GM10847 (cell line): ENCODE data around the gene MAGEA9B.
"Not testable (repeated sequence)": the region's sequence is repeated elsewhere in the genome, so short reads cannot be mapped to it uniquely, and the experiment has no call there.

ENCODE experiments used
- POLR2A ChIP-seq: IDR thresholded peaks from 2 replicates; pipeline ENCODE4 v1.6.1; 2011; ENCODE audit not compliant: insufficient read length; ENCODE audit errors: extremely low read depth

Gene MAGEA9B

GRCh38 chrX:149587359-149587758, at the start of gene MAGEA9B:
Gene MAGEA9B, minus strand, starts transcription at chrX:149587459. Its CDS starts 4,280 bp downstream, at chrX:149583179.
- TF ChIP-seq POLR2A, result not testable (repeated sequence)

GRCh38 chrX:149633511-149633910, 46.3 kb upstream of the MAGEA9B start:
- no peak for TF ChIP-seq POLR2A

GRCh38 chrX:149631234-149632165, 44.2 kb upstream of the MAGEA9B start, which contains the start of gene TMEM185A:
Gene TMEM185A, minus strand, starts transcription at chrX:149631792. Its CDS starts 212 bp downstream, at chrX:149631580.
- peak; percentile 42 for TF ChIP-seq POLR2A

GRCh38 chrX:149630681-149631233, 43.5 kb upstream of the MAGEA9B start:
- no peak for TF ChIP-seq POLR2A

- TF ChIP-seq POLR2A, result no peak
Measured at GRCh38 chrX:149629730-149630387, 42.6 kb upstream of the MAGEA9B start.

GRCh38 chrX:149628768-149629167, 41.5 kb upstream of the MAGEA9B start:
- no peak for TF ChIP-seq POLR2A

GRCh38 chrX:149628280-149628679, 41.0 kb upstream of the MAGEA9B start:
- no peak for TF ChIP-seq POLR2A

- no peak for TF ChIP-seq POLR2A
Measured at GRCh38 chrX:149618871-149619270, 31.6 kb upstream of the MAGEA9B start.

GRCh38 chrX:149611623-149612175, 24.4 kb upstream of the MAGEA9B start:
- TF ChIP-seq POLR2A, result no peak

- no peak for TF ChIP-seq POLR2A
Measured at GRCh38 chrX:149610511-149610910, 23.3 kb upstream of the MAGEA9B start.

- TF ChIP-seq POLR2A, result no peak
Measured at GRCh38 chrX:149607699-149608098, 20.4 kb upstream of the MAGEA9B start.

- not testable (repeated sequence) for TF ChIP-seq POLR2A
Measured at GRCh38 chrX:149595214-149595613, 8.0 kb upstream of the MAGEA9B start, which contains the start of gene HSFX2. Gene HSFX2, minus strand, starts transcription at chrX:149595314. Its CDS starts 614 bp downstream, at chrX:149594700.

- TF ChIP-seq POLR2A, result no peak
Measured at GRCh38 chrX:149572743-149573142, 14.5 kb downstream of the MAGEA9B start.

- no peak for TF ChIP-seq POLR2A
Measured at GRCh38 chrX:149571770-149572169, 15.5 kb downstream of the MAGEA9B start.

GRCh38 chrX:149570668-149571067, 16.6 kb downstream of the MAGEA9B start:
- no peak for TF ChIP-seq POLR2A
